Measurements from ENCODE around the gene TNFAIP1.
"Not testable (repeated sequence)": the region's sequence is repeated elsewhere in the genome, so short reads cannot be mapped to it uniquely, and the experiment has no call there.

Gene TNFAIP1

GRCh38 chr17:28325211-28325610 lies 10.3 kb upstream of the TNFAIP1 start:
- DNase-seq: no peak

- no peak for DNase-seq
Measured at GRCh38 chr17:28326114-28326513, 9.4 kb upstream of the TNFAIP1 start.

- DNase-seq: no peak
Measured at GRCh38 chr17:28327031-28327607, 8.4 kb upstream of the TNFAIP1 start.

DNA sequence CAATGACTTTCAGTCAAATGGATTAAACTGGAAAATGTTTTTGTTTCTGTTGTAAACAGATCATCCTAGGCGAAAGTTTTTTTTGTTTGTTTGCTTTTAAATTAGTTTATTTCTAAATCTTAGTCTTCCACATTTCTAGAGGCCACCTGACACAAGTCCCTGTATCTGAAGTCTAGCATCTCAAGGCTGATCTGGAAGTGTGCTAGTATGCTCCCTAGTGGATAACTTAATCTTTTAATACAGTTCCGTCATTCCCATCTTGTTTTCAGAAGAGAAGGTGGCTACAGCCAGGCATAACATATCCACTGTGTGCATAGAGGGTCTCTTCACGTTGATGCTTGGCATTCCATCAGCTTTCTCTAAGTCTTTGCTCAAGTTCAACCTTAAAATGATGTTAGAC lies 7.9 kb upstream of the TNFAIP1 start:
- DNase-seq: no peak

GRCh38 chr17:28328325-28328724 lies 7.2 kb upstream of the TNFAIP1 start:
- no peak for DNase-seq

DNA sequence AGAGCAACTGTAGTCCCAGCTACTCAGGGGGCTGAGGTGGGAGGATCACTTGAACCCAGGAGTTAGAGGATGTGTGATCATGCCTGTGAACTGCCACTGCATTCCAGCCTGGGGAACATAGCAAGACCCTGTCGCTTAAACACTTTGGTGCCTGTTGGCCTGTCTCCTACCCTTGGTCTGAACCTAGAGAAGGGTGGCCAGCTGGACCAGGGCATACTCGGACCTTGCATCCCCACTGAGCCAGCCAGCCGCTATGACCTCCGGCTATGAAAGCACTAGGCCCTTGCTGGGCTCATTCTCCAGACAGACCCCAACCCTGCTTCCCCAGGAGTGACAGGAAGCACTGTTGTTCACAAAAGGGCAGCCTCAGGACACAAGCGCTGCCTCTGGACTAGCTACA lies 4.9 kb upstream of the TNFAIP1 start:
- DNase-seq: no peak

DNA sequence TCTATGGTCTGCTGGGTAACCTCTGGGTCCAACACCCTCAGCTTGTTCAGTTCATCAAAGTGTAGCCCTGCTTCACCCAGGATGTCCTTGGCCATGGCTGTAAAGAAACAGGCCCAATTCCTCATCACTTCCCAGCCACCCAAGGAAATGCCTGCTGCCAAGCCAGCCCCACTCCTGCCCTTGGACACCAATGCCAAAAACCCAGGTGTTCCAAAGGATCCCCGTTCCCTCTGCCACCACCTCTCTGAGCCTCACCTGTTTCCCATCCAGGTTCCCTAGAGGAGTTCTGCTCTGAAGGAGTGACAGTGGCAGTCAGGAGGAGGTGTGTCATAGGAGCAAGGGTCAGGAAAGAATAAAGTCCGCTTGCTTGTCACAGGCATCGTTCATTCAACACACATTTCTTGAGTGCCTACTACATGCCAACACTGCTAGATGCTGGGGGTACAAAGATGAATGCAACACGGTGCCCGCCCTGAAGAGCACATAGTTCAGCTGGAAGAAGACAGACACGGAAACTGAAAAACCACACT lies 3.6 kb upstream of the TNFAIP1 start:
- no peak for DNase-seq

DNA sequence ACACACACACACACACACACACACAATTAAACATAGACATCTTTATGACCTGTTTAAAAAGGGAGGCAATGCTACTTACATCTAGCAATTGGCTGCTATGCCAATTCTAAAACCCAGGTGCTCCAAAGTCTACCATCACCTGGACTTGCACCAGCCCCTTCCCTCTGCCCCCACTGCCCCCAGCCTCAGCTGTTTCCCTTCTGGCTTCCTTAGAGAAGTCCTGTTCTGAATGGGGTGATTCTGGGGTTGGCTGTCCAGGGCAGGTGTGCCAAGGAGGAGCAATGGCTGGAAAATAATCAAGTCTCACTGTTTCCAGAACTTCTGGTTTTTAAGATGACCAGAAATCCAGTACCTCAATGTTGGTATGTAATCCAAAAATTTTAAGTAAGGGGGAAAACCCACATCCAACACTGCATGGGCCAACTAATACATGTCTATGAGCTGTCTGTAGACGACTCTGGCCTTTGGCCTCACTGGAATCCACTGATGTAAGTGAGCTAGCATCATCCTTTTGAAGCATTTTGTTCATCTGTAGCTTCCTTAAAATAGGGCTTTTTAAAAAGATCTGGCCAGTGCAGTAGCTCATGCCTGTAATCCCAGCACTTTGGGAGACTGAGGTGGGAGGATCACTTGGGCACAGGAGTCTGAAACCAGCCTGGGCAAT lies 2.3 kb upstream of the TNFAIP1 start:
- no peak for DNase-seq

DNA sequence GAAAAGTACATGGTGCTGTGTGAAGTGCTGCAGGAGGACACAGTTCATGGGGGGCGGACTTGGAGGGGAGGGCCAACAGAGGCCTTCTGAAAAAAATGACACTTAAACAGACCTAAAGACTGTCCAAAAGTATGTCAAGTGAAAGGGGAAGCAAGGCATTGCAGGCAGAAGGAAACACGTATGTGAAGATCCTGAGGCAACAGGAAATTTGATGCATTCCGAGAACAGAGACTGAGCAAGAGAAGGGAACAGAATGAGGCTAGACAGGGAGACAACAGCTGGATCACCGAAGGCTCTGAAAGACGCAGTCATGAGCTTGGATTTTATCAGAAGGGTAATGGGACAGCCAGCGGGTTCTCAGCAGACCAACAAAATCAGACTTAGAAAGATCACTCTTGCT lies 1.4 kb upstream of the TNFAIP1 start:
- DNase-seq: no peak

DNA sequence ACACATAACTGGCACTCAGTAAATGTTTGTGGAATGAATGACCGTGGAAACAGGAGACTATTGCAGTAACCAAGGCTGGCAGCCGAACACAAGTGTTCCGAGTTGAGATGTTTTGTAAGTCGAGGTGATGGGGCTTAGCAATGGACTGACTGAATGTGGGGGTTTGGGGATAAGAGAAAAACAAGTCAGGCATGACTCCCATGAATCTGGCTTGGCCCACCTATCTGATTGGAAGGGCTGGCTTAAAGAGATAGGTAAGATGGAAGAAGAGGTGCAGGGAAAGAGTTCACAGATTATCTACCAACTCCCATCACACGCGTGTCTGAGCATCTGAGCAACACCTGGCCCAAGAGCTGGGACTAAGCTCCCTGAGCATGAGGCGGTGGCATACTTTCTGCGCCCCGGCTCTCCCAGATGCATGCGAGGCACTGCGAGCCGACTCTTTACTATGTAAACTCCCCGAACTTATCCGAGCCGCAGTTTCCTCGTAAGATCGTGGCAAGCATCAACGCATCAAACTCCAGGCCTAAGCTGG lies 828 bp upstream of the TNFAIP1 start:
- DNase-seq: no peak

GRCh38 chr17:28335959-28336871 lies 654 bp downstream of the TNFAIP1 start:
- DNase-seq: peak; percentile 37

- DNase-seq: no peak
Measured at GRCh38 chr17:28338056-28338768, 2.7 kb downstream of the TNFAIP1 start.

- not testable (repeated sequence) for DNase-seq
Measured at GRCh38 chr17:28338769-28339212, 3.2 kb downstream of the TNFAIP1 start.

DNA sequence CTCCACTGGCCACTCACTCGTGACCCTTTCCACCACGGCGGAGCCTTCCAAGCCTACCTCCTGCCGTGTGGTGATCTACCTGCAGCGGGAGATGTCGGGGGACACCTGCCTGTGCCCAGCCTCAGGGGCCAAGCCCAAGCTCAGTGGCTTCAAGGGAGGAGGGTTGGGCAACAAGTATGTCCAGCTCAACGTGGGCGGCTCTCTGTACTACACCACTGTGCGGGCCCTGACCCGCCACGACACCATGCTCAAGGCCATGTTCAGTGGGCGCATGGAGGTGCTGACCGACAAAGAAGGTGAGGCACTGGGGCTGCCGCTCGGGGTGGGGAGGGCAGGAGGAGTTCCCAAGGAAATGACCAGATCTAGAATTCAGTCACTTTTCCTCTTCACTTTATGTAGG lies 3.9 kb downstream of the TNFAIP1 start:
- no peak for DNase-seq

GRCh38 chr17:28340374-28340773 lies 4.8 kb downstream of the TNFAIP1 start:
- DNase-seq: no peak

DNA sequence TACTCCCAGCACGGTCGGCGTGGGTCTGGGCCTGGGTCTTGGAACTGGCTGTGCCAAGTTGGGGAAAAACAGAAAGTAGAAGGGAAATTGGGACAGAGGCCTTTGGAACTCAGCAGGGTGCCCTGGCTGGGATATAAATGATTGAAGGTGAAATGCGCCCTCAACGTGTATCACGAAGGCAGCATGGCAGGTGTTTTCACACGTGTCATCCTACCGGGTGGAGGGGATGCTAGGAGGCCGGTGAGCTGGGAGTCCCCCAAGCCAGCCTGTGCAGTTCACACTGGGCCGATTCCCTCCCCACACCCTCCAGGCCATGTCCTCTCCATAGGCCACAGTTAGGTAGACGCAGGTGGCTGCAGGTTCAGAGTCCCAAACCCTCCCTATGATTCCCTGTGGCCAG lies 6.0 kb downstream of the TNFAIP1 start:
- no peak for DNase-seq

DNA sequence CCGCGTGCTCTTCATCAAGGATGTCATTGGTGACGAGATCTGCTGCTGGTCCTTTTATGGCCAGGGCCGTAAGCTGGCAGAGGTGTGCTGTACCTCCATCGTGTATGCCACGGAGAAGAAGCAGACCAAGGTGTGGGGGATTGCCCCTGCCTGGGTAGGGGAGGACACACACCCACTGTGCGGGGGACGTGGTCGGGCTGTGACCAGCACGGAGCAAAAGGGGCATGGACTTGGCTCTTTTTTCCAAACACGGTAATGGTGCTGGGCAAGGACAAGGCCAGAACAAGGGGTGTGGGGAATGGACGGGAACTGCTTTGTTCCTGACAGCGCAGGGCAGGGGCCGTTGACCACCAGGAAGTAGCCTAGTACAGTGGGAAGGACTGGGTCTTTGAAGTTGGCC lies 6.8 kb downstream of the TNFAIP1 start:
- no peak for DNase-seq

DNA sequence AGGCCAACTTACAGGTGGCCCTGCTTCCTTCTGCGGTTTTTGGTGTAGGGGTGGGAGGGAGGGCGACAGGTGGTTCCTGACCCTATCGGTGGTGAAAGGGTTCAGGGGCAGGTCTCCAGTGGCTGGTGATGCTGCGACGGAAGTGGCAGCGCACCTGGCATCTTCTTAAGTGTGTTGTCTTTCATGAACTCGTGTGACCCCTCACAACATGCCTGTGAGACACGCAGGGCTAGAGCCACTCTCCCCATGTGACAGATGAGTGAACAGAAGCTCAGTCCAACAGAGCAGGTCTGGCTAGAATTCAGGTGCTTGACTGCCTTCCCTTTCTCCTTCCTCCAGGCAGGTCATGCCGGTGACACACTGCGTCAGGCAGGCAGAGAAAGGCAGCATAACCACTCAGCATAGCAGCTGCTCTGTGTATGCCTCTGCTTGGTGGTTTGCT lies 8.0 kb downstream of the TNFAIP1 start:
- DNase-seq: no peak

DNA sequence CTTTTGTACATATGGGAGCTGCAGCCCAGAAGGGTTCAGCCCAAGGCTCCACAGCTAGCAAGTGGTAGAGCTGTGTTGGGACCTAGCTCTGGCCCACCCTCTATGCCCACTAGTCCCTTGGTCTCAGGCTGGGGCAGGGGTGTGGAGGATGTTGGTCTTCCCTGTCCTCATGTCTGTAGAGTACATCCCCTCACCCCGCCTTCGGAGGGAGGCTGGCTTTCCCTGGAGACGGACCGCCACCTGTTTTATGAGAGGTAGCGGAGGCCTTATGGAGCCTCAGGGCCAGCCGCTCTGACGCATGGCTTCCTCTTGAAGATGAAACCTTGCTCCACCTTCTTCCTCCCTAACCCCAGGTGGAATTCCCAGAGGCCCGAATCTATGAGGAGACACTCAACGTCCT lies 8.4 kb downstream of the TNFAIP1 start:
- DNase-seq: no peak

DNA sequence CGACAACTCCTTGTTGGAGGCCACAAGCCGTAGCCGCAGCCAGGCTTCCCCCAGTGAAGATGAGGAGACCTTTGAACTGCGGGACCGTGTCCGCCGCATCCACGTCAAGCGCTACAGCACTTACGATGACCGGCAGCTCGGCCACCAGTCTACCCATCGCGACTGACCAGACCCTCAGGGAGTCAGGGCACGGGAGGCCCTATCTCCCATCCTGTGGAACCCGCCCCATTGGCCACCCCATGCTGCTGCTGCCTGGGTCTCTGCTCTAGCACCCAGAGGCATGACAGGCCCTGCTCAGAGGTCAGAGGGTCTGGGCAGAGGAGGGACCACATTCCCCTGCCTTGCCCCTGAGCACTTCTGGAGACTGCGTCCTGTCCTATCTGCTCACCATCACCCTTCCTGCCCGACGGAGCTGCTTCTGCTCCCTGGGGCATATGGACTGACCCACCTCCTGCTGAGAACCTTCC lies 8.9 kb downstream of the TNFAIP1 start:
- DNase-seq: no peak

DNA sequence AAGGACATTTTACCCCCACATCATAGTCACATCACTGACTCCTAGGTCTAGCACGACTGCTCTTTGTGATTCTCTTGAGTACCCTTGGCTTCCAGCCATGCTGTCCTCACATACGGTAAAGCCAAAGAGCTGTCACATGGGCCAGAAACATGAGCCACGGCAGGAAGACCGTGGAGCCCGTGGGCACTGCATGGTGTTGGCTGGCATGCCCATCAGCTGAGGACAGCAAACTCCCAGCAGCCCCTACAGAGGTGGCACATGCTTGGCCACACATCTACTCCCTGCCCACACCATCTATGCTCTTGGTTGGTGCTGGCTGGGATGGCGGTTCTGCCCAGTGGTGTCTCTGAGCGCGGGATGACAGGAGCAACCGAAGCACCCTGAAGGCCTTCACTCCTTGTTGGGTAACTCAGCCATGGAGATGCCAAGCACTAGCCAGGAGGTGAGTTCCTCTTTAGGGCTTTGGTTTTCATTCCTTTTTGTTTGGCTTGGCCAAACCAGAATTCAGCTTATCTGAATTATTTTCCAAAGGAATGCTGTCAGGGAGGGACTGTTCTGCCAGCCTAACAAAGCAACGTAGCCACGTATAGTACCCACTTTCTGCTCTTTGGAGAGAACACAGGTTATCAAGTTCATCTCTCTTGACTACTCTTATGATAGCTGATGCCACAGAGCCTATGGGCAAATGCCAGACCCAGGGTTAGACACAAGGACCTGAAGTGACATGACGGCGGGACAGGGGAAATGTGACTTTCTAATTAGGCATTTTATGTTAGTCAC lies 10.0 kb downstream of the TNFAIP1 start:
- no peak for DNase-seq

- no peak for DNase-seq
Measured at GRCh38 chr17:28346199-28346580, 10.6 kb downstream of the TNFAIP1 start.

All from NCI-H1436 (cell line).